Measurements from ENCODE around the gene MYBPHL. TPM values are rescaled to one million over a fixed set of nuclear protein-coding genes. Genes with fewer than 3 reads are reported as not detected.
A peak's percentile ranks its signal among the peaks of the same experiment; 100 is the strongest.

Gene MYBPHL
- total and polyA plus RNA-seq, 2 experiments from 2014 or later, result not detected

GRCh38 chr1:109283748-109284600, 22.8 kb downstream of the MYBPHL start:
- TF ChIP-seq EZH2 (IDR thresholded peaks at IDR 0.05; ENCODE audit: insufficient read depth, poor library complexity, severe bottlenecking), result no peak
- no peak for TF ChIP-seq EZH2phosphoT487 (IDR thresholded peaks at IDR 0.05; ENCODE audit: insufficient read depth, low read depth)
- no peaks in the 10 kb centered on the region for H3K9me3 ChIP-seq (ENCODE audit: low read depth)
- H3K36me3 ChIP-seq (ENCODE audit: low read depth), result no peaks in the 10 kb centered on the region
- peak overlapping the region; percentile 97 for H2AFZ ChIP-seq
- H4K20me1 ChIP-seq (ENCODE audit: insufficient read depth), result no peaks in the 10 kb centered on the region
- H3K4me3 ChIP-seq, result peak overlapping the region; percentile 84
- peaks cover 20% of the 10 kb centered on the region for H3K79me2 ChIP-seq (ENCODE audit: insufficient read depth)
- H3K9me2 ChIP-seq (ENCODE audit: insufficient read depth), result no peaks in the 10 kb centered on the region
- H3K27me3 ChIP-seq (replicated peaks; ENCODE audit: insufficient read depth), result no peaks in the 10 kb centered on the region
- 54% methylated on average over 17 of the region's 17 CpGs for WGBS, 2 experiments (ENCODE audit: low coverage in 1 of 2, low lambda C conversion rate in 2 of 2, missing lambda C conversion rate in 2 of 2)
- peak overlapping the region; percentile 79 for H3K27ac ChIP-seq
- peak overlapping the region; percentile 83 for H3K9ac ChIP-seq
- in situ Hi-C loops (cut with MboI), result no loop called here
- no peak for DNase-seq
- peaks cover 5% of the 10 kb centered on the region for H3K4me1 ChIP-seq (ENCODE audit: insufficient read depth)
- peaks cover 7% of the 10 kb centered on the region for H3F3A ChIP-seq (ENCODE audit: insufficient read depth)
- H3K4me2 ChIP-seq (ENCODE audit: unreplicated experiment), result peak overlapping the region; percentile 95

- Histone ChIP-seq H2AFZ (peak within 1 kb of the TSS; percentile 97), H3K79me2 (ENCODE audit: insufficient read depth) (peaks cover 20% of the 10 kb centered on the region), H3K4me2 (ENCODE audit: unreplicated experiment) (peak within 1 kb of the TSS; percentile 95), H3F3A (ENCODE audit: insufficient read depth) (peaks cover 7% of the 10 kb centered on the region), H3K27ac (peak within 1 kb of the TSS; percentile 79), H3K9ac (peak within 1 kb of the TSS; percentile 83), H3K9me3 (ENCODE audit: low read depth) (no peaks in the 10 kb centered on the region), H3K4me3 (peak within 1 kb of the TSS; percentile 84), H4K20me1 (ENCODE audit: insufficient read depth) (no peaks in the 10 kb centered on the region), H3K27me3 (replicated peaks; ENCODE audit: insufficient read depth) (no peaks in the 10 kb centered on the region), H3K4me1 (ENCODE audit: insufficient read depth) (peaks cover 5% of the 10 kb centered on the region), H3K9me2 (ENCODE audit: insufficient read depth) (no peaks in the 10 kb centered on the region), H3K36me3 (ENCODE audit: low read depth) (no peaks in the 10 kb centered on the region)
- WGBS, 2 experiments (ENCODE audit: low coverage in 1 of 2, low lambda C conversion rate in 2 of 2, missing lambda C conversion rate in 2 of 2), result 1% methylated on average over 54 to 55 of the region's 56 CpGs
- in situ Hi-C loops (cut with MboI), result no loop called here
- peak; percentile 99 for DNase-seq
- TF ChIP-seq EZH2 (IDR thresholded peaks at IDR 0.05; ENCODE audit: insufficient read depth, poor library complexity, severe bottlenecking) (no peak), EZH2phosphoT487 (IDR thresholded peaks at IDR 0.05; ENCODE audit: insufficient read depth, low read depth) (no peak)
Measured at GRCh38 chr1:109282952-109283747, 23.7 kb downstream of the MYBPHL start, which contains the start of gene PSRC1. Gene PSRC1 (minus strand): TSS chr1:109283145.

- Histone ChIP-seq H3K9me2 (ENCODE audit: insufficient read depth) (no peaks in the 10 kb centered on the region), H3K36me3 (ENCODE audit: low read depth) (no peaks in the 10 kb centered on the region), H3F3A (ENCODE audit: insufficient read depth) (peaks cover 7% of the 10 kb centered on the region), H2AFZ (peak overlapping the region; percentile 97), H3K27ac (no peak overlapping the region), H3K4me3 (peak overlapping the region; percentile 84), H3K9me3 (ENCODE audit: low read depth) (no peaks in the 10 kb centered on the region), H3K4me1 (ENCODE audit: insufficient read depth) (peaks cover 5% of the 10 kb centered on the region), H3K9ac (peak overlapping the region; percentile 83), H3K79me2 (ENCODE audit: insufficient read depth) (peaks cover 20% of the 10 kb centered on the region), H3K27me3 (replicated peaks; ENCODE audit: insufficient read depth) (no peaks in the 10 kb centered on the region), H4K20me1 (ENCODE audit: insufficient read depth) (no peaks in the 10 kb centered on the region), H3K4me2 (ENCODE audit: unreplicated experiment) (peak overlapping the region; percentile 95)
- in situ Hi-C loops (cut with MboI), result no loop called here
- DNase-seq, result no peak
- WGBS, 2 experiments (ENCODE audit: low coverage in 1 of 2, low lambda C conversion rate in 2 of 2, missing lambda C conversion rate in 2 of 2), result 6 to 8% methylated on average over 7 to 10 of the region's 10 CpGs
- no peak for TF ChIP-seq EZH2 (IDR thresholded peaks at IDR 0.05; ENCODE audit: insufficient read depth, poor library complexity, severe bottlenecking)
- no peak for TF ChIP-seq EZH2phosphoT487 (IDR thresholded peaks at IDR 0.05; ENCODE audit: insufficient read depth, low read depth)
Measured at GRCh38 chr1:109282497-109282951, 24.3 kb downstream of the MYBPHL start.

Measured in GM23248 (cell line).